RPMI7951 (cell line): ENCODE measurements around the gene TRPC4. TPM values are rescaled to one million over a fixed set of nuclear protein-coding genes. Genes with fewer than 3 reads are reported as not detected.
"Not testable (repeated sequence)": the region's sequence is repeated elsewhere in the genome, so short reads cannot be mapped to it uniquely, and the experiment has no call there.

ENCODE experiments used
- DNase-seq: peaks from one replicate; pipeline ENCODE4 v3.0.0-alpha.2; 2012; ENCODE audit warnings: low read depth
- total RNA-seq: library from RNA; depleted of rRNA; stranded (reverse); fragments of >200 nt; shearing (Covaris generic); gene quantifications from 2 replicates; pipeline ENCODE4 v1.2.3, GENCODE V29; 2014

TRPC4 gene
- total RNA-seq, 1 experiment from 2014 or later, result 1.6 TPM

DNA sequence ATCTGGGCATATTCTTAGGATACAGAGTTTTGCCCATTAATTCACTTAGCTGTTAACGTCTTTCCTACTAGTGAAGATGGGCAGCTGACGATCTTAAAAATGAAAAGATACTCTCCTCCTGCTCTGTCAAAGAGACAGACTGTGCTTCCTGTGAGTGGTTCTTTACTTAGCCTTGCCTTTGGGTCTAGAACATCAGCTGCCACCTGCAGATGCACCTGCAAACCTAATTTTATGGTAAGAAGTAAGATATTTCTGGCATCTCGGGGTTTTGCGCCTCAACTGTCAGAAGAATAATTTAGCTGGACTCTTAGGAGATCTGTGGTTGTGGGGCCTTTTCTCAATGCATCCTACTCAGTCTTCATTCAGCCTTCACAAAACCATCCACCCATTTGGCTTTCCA lies 36.2 kb downstream of the TRPC4 start:
- no peak for DNase-seq

DNA sequence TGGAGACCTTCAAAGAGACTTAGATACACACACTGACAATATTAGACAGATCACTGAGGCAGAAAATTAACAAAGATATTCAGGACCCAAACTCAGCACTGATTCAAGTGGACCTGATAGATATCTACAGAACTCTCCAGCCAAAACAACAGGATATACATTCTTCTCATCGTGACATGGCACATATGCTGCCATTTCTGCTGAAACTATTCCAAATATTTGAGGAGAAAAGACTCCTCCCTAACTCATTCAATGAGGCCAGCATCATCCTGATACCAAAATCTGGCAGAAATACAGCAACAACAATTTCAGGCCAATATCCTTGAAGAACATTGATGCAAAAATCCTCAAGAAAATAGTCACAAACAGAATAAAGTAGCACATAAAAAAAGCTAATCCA lies 53.3 kb downstream of the TRPC4 start:
- no peak for DNase-seq

DNA sequence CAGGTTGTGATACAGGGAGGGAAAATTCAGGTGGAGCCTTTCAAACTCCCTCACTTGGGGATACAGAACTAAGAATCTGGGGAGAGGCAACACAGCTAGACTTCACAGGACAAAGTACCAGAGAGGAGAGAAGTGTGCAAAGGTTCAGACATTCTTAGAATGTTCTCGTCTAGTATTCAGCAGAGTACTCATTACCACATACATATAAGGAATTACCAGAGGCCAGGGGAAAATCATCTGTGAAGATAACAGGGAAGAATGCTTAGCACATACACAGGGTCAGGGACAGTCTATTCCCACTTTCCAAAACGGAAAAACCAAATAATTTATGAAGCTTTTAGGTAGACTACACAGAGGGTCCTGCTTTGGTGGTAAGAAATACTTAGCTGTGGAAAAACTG lies 58.1 kb downstream of the TRPC4 start:
- no peak for DNase-seq

DNA sequence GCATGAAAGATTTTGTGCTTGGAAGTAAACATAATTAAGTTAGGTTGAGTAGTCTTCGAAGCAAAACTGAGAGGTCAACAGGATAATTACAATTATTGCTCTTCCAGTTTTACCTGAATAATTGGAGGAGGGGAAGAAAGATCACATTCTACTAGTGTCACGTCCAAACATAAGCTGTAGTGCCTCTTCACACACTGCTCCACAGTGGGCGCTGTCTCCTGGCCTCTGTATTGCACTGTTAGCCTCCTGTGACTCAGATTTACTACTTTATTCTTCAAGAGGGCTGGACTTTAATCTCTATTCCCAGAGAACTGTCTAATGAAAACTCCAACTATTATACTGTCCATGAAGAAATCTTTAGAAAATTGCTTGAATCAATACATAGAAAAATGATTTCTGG lies 62.9 kb downstream of the TRPC4 start:
- no peak for DNase-seq

DNA sequence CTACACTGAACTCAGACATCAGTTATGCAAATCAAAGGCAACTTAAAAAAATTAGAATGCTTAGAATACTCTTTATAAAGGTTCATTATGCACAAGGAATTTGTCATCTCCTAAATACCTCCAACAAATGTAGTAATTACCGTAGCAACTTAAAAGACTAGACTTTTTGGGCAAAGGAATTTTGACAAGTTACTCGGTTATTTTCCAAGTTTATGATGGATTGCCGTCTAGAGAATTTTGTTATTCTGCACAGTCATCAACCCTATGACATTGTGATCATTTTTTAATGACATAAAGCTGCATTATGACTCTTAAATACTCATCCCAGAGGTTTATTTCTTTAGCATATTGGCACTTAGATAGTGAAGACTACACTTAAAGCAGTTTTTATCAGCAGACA lies 71.9 kb downstream of the TRPC4 start:
- DNase-seq, result no peak

DNA sequence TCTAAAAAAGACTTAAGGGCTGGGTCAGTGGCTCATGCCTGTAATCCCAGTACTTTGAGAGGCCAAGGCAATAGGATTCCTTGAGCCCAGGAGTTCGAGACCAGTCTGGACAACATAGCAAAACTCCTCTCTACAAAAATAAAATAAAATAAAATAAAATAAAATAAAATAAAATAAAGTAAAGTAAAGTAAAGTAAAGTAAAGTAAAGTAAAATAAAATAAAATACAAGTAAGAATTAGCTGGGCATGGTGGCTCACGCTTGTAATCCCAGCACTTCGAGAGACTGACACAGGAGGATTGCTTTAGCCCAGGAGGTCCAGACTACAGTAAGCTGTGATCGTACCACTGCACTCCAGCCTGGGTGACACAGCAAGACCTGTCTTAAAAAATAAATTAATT lies 72.8 kb downstream of the TRPC4 start:
- DNase-seq, result not testable (repeated sequence)

DNA sequence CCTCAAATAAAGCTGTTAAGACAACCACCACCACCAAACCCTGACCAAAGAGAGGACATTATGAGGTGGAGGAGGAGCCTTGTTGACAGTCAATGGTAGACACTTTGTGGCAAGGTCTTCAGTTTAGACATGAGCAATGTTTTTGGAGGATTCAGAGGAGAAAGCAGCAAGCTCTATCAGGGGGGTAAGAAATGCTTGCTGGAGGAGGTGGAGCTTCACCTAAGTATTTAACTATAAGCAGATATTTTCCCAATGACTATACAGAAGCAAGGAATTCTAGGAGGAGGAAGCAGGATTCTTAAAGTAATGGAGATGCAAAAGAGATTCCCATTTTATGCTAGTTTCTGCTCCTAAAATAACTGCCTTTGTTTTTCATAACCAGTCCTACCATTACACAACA lies 74.2 kb downstream of the TRPC4 start:
- no peak for DNase-seq

DNA sequence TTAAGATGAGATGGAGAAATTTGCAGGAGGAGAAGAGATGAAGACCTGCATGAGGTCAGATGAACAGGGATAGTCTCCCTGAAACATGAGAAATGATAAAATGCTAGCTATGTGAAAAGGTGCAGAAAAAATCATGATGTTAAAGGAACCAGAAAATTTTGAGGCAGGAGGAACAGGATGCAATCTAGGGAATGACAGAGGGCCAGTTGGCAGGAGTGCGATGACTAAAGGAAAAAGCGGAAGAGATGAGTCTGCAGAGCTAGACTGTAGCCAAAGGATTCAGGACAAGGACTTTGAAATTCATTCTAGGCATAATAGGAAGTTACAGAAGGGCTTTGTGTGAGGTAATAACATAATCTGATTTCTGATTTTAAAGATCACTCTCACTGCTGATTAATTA lies 77.9 kb downstream of the TRPC4 start:
- peak; percentile 60 for DNase-seq

- peak; percentile 78 for DNase-seq
Measured at GRCh38 chr13:37788346-37788745, 81.2 kb downstream of the TRPC4 start.

GRCh38 chr13:37777676-37778075 lies 91.9 kb downstream of the TRPC4 start:
- DNase-seq, result no peak

GRCh38 chr13:37775871-37776270 lies 93.7 kb downstream of the TRPC4 start:
- no peak for DNase-seq

GRCh38 chr13:37772644-37773043 lies 96.9 kb downstream of the TRPC4 start:
- no peak for DNase-seq

GRCh38 chr13:37769545-37769944 lies 100.0 kb downstream of the TRPC4 start:
- DNase-seq, result no peak

GRCh38 chr13:37769078-37769477 lies 100.5 kb downstream of the TRPC4 start:
- no peak for DNase-seq

DNA sequence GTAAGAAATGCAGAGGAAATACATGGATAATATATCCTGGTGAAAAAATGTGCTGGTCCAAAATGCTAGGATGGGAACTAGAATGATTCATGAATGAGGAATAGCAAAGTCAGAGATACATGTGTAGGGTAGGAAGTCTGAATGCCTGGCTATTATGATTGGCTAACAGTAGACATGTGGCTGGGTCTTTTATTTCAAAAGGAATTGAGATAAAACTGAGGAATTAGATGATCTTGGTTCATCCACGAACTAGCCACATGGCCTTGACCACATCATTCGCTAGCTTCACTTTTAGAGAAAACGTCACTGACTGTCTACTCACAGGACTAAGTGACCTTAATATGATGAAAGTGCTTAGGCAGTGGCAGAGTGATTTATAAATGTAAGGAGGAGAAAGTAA lies 103.1 kb downstream of the TRPC4 start:
- DNase-seq, result peak; percentile 28

GRCh38 chr13:37755349-37755748 lies 114.2 kb downstream of the TRPC4 start:
- DNase-seq, result no peak

GRCh38 chr13:37753776-37754175 lies 115.8 kb downstream of the TRPC4 start:
- peak; percentile 65 for DNase-seq

DNA sequence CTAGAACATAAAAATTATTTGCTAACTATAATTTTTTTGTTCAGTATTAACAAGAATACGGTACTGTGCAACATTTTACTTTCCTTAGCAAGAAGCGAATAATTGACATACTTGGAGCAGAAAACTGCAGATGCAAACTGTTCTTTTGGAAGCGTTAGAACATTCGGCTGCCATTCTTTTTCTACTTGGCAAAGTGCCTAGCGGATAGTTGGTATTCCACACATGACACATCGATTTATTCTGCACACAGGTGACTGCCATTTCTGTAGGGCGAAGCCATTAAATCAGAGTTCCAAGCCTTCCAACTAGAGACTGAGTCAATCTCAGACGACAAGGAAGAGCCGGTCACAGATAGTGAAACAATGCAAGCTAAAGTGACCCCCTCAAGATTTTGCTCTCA lies 117.4 kb downstream of the TRPC4 start:
- no peak for DNase-seq

DNA sequence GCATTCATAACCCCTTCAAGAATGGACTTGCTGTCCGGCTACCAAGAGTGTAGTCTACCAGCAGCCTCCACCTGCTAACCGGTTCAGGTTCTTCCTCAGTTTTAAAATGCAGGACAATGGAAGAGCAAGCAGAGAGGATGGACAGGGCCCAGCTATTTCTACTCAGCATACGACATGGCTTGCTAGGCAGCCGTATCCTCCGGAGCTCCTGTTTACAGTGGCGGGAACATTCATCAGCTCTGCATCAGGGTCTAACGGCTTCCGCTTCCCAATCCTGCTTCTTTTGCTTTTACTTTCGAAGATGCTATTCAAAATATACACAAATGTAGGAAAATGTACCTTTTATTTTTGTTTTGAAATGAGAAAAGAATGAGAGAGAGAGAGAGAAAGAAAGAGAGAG lies 118.5 kb downstream of the TRPC4 start:
- peak; percentile 54 for DNase-seq

DNA sequence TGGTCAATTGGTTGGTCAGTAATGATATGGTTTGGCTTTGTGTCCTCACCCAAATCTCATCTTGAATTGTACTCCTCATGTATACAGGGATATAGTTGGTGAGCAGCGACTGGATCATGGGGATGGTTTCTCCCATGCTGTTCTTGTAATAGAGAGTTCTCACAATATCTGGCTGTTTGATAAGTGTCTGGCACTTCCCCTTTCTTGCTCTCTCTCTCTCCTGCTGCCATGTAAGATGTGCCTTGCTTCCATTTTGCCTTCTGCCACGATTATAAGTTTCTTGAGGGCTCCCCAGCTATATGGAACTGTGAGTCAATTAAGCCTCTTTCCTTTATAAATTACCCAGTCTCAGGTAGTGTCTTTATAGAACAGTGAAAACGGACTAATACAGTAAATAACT lies 120.7 kb downstream of the TRPC4 start:
- no peak for DNase-seq

- DNase-seq, result peak; percentile 58
Measured at GRCh38 chr13:37747071-37747612, 122.4 kb downstream of the TRPC4 start.

- DNase-seq, result peak; percentile 24
Measured at GRCh38 chr13:37741536-37741935, 128.0 kb downstream of the TRPC4 start.

GRCh38 chr13:37736045-37736444 lies 133.5 kb downstream of the TRPC4 start:
- no peak for DNase-seq

- DNase-seq, result no peak
Measured at GRCh38 chr13:37735293-37735692, 134.3 kb downstream of the TRPC4 start.

DNA sequence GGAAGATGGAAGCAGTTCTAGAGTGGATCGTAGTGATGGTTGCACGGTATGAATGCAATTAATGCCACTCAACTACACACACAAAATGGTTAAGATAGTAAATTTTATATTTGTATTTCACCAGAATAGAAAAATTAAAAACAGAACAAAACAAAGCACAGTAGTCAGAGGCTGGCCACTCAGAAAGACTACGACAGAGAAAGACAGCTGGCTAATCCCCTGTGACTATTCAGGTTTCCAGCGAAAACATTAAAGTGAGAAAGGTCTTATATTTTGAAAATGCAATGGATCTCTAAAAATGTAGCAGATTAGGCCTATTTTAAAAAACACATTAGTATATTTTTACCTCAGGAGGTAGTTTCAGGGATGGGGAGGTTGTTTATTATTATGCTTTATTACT lies 139.7 kb downstream of the TRPC4 start:
- no peak for DNase-seq
